HG02885 (cell line): ENCODE data around the gene TENT4A.

Source experiments
- ATAC-seq: cut with Tn5 transposase; IDR thresholded peaks from one replicate; pipeline ENCODE4 v1.9.1; 2021; ENCODE audit warnings: mild to moderate bottlenecking; ENCODE audit not compliant: unreplicated experiment, poor library complexity

TENT4A gene

DNA sequence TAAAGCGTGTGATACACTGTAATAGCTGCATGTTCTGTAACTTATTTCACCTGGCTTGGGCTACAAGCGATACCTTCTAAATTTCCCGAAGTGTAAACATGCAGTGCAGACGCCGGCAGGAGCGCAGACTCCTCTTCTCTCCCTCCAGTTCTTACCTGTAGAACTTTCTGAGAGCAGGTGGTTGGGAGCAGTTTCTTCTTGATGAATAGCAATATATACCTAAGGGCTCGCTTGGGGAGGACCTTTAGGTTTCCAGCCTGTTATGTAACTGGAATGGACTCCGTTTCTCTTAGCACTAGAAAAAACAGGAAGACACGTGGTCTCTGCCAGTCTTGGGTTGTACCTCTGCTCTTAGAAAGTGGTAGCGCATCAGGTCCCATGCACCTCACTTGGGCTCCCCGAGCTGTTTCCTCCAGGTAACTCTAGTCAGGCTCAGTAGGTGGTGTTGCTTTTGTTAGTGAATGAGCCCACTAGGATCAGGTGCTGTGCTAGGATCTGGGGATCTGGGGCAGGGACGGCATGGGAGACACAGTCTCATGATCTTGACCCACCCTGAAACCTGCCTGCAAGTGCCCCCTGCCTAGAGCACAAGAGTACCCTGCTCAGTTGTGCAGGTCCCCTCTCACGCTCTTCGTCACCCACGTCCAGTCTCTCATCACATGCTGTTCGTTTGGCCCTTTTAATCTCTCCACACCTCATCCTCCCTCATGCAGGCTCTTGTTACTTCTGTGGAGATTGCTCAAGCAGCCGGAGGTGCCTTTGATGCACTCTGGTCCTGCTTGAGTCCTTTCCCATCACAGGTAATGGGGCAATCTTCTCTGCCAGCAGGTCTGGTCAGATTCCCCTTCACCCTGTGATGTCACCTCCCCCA is 2.8 kb downstream of the TENT4A start:
- no peak for ATAC-seq

- no peak for ATAC-seq
Measured at GRCh38 chr5:6716629-6717149, 3.5 kb downstream of the TENT4A start.

GRCh38 chr5:6717247-6717646 is 4.0 kb downstream of the TENT4A start:
- ATAC-seq = no peak

DNA sequence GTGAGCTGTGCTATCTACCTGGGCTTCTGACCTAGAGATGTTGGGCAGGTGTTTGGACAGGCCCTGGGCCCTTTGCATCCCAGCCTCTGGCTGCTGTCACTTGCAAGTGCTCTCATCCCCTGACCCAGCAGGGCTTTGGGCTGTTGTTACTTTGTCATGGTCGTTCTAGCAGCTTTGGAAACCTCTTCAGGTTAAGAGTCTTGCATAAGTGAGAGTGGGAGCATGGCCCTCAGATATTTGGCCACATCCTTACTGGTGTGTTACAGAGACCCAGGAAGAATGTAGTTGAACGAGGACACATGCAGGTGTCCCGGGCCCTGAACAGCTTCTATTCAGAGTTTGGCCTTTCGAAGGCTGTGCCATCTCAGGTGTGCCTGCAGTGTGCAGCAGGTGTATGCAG is 4.5 kb downstream of the TENT4A start:
- ATAC-seq = no peak

GRCh38 chr5:6718161-6718681 is 5.0 kb downstream of the TENT4A start:
- no peak for ATAC-seq

GRCh38 chr5:6718718-6719117 is 5.5 kb downstream of the TENT4A start:
- ATAC-seq = no peak

- no peak for ATAC-seq
Measured at GRCh38 chr5:6719417-6719816, 6.2 kb downstream of the TENT4A start.

- ATAC-seq = no peak
Measured at GRCh38 chr5:6719896-6720560, 6.8 kb downstream of the TENT4A start.

GRCh38 chr5:6720561-6720921 is 7.3 kb downstream of the TENT4A start:
- no peak for ATAC-seq

DNA sequence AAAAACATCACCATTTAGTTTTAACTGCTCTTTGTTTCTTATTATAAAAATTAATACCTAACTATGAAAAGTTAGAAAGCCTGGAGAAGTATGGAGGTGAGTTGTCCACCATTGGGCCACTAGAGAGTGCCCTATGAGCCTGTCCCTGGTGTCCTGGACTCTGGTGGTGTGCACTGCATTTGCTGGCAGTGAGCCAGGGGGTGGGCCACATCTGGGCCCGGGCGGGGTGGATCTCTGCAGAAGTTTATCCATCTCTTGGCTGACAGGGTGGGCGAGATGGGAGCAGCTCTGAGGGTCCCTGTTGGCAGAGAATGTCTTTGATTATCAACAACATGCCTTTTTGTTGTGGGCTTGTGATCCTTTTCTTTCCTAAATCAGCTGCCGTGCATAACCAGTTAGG is 8.2 kb downstream of the TENT4A start:
- ATAC-seq = no peak

- ATAC-seq = peak; percentile 51
Measured at GRCh38 chr5:6722015-6722414, 8.8 kb downstream of the TENT4A start.

DNA sequence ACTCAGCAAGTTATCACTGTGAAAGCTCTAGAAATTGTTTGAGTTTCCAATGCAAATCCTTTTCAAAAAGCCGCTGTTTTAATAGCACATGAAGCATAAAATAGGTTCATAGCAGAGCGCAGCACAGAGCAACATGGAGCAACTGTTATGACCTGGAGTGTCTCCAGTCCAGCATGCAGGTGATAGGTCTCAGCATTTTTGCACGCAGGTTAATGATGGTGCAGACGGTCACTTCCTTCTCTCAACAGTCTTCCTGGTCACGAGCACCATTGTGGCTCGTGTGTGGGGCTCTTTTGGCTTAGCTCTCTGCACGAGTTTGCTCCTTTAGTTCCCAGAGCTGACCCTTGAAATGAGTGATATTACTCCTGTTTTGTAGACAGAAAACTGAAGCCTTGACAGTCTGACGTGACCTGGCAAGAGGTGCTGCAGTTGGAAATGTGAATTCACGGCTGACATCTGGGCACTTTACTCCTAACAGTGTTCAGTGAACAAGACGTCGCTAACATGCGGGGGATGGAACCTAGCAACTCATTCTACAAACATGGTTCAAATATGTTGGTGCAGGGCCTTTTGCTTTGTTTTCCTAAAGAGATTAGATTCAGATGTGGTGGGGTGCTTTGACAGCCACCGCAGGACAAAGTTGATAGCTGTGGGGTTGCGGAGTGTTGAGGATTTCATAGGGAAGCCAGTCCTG is 10.0 kb downstream of the TENT4A start:
- ATAC-seq = no peak

DNA sequence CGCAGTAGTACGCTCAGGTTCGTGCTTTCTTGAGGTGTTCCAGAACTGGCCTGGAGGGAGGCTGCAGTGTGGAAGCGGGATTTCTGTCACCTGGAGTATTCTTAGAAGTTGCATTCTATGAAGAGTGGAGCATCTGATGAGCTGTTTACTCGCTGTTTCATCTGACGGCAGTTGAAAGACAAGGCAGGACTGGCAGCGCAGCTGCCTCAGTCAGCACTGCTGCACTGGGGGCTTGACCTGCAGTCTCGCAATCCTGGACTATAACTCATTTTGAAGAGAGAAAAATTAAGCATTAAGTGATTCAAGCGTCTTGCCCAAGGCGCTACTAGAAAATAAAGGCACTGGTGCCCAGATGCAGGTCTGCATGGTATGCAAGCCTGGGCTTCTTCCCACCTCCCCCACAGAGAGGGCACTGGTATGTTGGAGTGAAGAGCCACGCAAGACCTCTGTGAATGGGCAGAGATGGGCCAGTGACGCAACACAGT is 10.6 kb downstream of the TENT4A start:
- ATAC-seq = no peak

- no peak for ATAC-seq
Measured at GRCh38 chr5:6724321-6724929, 11.2 kb downstream of the TENT4A start.

DNA sequence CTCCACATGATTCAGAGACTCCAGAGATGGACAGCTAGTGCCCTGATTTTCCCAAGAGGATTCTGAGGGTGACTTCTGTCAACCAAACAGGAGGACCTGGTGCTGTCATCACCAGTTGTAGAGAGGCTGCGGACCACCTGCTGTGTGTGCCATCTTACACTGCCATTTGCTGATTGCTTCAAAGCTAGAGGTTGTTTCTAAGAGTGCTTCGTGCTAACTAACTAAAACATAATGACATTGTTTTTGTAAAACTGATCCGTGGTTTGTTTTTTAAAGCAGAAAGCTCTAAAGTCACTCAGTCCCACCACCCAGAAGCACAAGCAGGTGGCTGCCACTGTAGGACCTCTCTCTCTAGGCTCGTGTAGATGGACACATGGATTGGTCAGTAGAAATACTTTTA is 12.2 kb downstream of the TENT4A start:
- ATAC-seq = no peak

DNA sequence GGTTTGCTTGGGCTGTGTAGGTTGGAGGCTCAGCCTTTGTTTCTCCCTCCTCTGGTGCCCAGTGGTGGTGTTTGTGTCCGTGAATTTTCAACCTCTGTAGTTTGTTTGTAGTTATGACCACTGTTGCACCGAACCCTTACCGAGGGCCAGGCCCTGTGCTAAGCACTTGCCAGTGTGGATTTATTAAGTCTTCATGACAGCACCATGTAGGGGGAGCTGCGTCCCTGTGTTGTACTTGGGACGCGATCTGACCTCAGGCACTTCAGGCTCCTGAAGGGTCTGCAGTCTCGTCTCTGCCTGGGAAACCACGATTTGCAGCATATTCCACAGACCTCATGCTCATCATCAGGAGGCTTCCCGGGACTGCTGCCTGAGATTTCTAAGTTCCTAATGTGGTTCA is 12.8 kb downstream of the TENT4A start:
- ATAC-seq = no peak

DNA sequence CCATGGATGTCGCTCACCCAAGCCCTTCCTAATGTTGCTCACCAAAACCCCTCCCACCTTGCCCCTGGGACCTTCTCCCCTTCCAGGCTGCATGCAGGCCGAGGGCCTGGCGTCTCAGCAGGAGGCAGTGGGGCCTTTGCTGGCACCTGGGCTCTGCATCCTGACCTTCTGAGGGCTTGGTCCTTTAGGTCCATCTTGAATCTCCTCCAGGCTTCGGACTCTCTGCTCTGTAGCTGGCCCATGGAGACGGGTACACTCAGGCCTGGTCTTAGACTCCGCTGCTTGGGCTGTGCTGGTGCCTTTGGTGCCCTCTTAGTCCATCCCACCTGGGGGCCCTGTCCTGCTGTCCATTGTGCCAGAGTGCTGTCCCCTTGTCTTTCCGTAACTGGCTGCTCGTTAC is 14.0 kb downstream of the TENT4A start:
- ATAC-seq = no peak

DNA sequence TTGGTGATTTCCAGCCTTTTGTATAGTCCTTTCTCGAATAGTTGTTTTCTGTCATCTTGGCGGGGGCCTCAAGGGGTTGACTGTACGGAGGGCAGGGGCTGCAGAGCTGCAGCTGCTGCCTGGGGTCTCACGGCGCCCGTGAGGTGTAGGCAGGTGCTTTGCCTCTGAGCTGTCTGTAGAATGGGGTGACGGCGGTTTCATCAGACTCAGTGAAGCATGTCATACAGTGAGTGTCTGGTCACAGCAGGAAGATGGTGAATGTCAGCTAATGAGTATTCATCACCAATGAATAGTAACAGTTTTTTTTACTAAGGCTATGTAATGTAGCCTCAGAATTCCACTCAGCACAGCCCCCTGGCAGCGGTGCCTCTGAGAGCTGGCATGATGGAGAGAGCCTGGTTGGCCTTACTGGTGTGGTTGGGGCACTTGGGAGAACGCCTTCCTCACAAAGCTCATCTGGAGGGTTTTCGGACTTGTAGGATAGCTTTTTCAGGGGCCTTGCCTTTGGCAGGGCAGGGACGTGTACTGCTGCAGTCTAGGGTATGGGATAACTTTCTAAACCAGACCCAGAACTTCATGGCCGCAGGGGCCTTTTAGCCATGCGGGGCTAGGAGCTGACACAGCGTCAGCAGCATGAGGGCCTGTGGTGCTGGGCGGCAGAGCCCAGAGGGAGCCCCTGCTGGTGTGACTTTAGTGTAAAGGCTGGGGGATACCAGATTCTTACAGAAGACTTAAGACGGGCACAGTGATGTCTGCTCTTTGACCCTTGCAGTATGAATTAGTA is 15.0 kb downstream of the TENT4A start:
- peak; percentile 94 for ATAC-seq

DNA sequence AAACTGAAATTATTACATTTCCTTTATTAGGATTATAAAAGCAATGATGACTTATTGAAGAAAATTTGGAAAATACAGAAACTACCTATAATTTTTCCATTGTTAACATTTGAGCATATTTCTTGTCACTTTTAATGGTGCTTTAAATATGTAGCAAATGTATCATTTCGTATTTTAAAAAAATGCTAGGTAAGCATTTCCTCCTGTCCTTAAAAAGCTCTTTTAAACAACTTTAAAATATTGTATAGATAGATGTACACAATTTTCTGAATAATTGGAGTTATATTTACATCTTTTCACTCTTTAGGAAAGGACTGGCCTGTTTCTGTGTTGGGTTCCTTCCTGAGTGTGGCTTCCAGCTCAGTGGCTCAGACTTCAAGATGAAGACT is 15.6 kb downstream of the TENT4A start:
- ATAC-seq = no peak
